H1 (cell line): ENCODE measurements around the gene CALML4. TPM values are rescaled to one million over a fixed set of nuclear protein-coding genes. Genes with fewer than 3 reads are reported as not detected.

Source experiments
- CTCF ChIA-PET: fragments of 300-600 bp; sonication (Branson Sonifier 250); formaldehyde crosslinking; loops from one replicate; lab custom pipeline; 2021; ENCODE audit not compliant: partially characterized antibody; lab: Charles Lee
- POLR2A ChIA-PET: fragments of 300-600 bp; sonication (Branson Sonifier 250); formaldehyde crosslinking; loops from one replicate; lab custom pipeline; 2021; ENCODE audit warnings: inconsistent platforms; ENCODE audit not compliant: partially characterized antibody; lab: Charles Lee
- DNase-seq, 2 experiments: peaks; one replicate each; pipeline versions ENCODE4 v3.0.0 to v3.0.0-alpha.2; 2010 to 2022; ENCODE audit warnings: low spot score in 2 of 2, low read depth in 1 of 2, mixed read lengths in 1 of 2
- FAIRE-seq: peaks from 2 replicates; lab custom pipeline; 2011; peaks lifted over from hg19 to GRCh38; lab: Jason Lieb, UNC
- H2AFZ ChIP-seq: 2 replicates; pipeline ENCODE4 v1.8.1; 2012; ENCODE audit warnings: low read length, inconsistent platforms
- H2AK5ac ChIP-seq: 2 replicates; pipeline ENCODE4 v1.6.1; 2013; ENCODE audit warnings: low read depth, low read length
- H2BK120ac ChIP-seq: replicated peaks from 2 replicates; pipeline ENCODE3; 2013; ENCODE audit warnings: low read depth, low read length, inconsistent platforms
- H2BK12ac ChIP-seq: 2 replicates; pipeline ENCODE4 v1.6.1; 2013; ENCODE audit warnings: low read depth, low read length
- H2BK15ac ChIP-seq: 2 replicates; pipeline ENCODE4 v1.6.1; 2013; ENCODE audit warnings: low read length
- H2BK20ac ChIP-seq: 2 replicates; pipeline ENCODE4 v1.6.1; 2013; ENCODE audit warnings: low read length
- H2BK5ac ChIP-seq: 2 replicates; pipeline ENCODE4 v1.6.1; 2013; ENCODE audit warnings: low read depth, low read length
- H3K14ac ChIP-seq: 2 replicates; pipeline ENCODE4 v1.6.1; 2013; ENCODE audit warnings: inconsistent platforms; ENCODE audit not compliant: insufficient read length
- H3K18ac ChIP-seq: 2 replicates; pipeline ENCODE4 v1.6.1; 2013; ENCODE audit warnings: low read length; ENCODE audit errors: extremely low read depth
- H3K23ac ChIP-seq: 2 replicates; pipeline ENCODE4 v1.6.1; 2013; ENCODE audit warnings: inconsistent platforms; ENCODE audit not compliant: insufficient read length
- H3K23me2 ChIP-seq: 2 replicates; pipeline ENCODE4 v1.6.1; 2013; ENCODE audit warnings: low read depth, low read length
- H3K27ac ChIP-seq: 2 replicates; pipeline ENCODE4 v1.6.1; 2011; ENCODE audit warnings: low read depth, low read length, inconsistent platforms
- H3K27me3 ChIP-seq, 4 experiments: replicated peaks in 1 of 4; 1 replicate in 1 of 4; 2 replicates in 3 of 4; pipeline versions ENCODE4 v1.6.1 to v1.8.1; 2011 to 2013; ENCODE audit warnings: low read length in 3 of 4, mild to moderate bottlenecking in 3 of 4, inconsistent platforms in 2 of 4, mixed read lengths in 2 of 4, moderate library complexity in 1 of 4; ENCODE audit not compliant: control insufficient read depth in 3 of 4, insufficient read depth in 3 of 4; ENCODE audit errors: extremely low read depth in 1 of 4
- H3K36me3 ChIP-seq, 4 experiments: 2 replicates each; pipeline versions ENCODE4 v1.6.1 to v1.8.1; 2011 to 2013; ENCODE audit warnings: mild to moderate bottlenecking in 4 of 4, low read length in 3 of 4, moderate library complexity in 2 of 4, control low read depth in 1 of 4, inconsistent platforms in 1 of 4; ENCODE audit not compliant: insufficient read depth in 4 of 4, control insufficient read depth in 2 of 4
- H3K4ac ChIP-seq: replicated peaks from 2 replicates; pipeline ENCODE3; 2013; ENCODE audit warnings: low read length, low read depth, mixed read lengths, inconsistent platforms; ENCODE audit not compliant: insufficient read length
- H3K4me1 ChIP-seq, 4 experiments: replicated peaks in 1 of 4; 1 replicate in 1 of 4; 2 replicates in 3 of 4; pipeline versions ENCODE4 v1.6.1 to v1.8.1; 2011 to 2013; ENCODE audit warnings: low read length in 3 of 4, inconsistent platforms in 2 of 4, mixed read lengths in 1 of 4; ENCODE audit not compliant: insufficient read depth in 4 of 4, control insufficient read depth in 3 of 4
- H3K4me2 ChIP-seq, 2 experiments: 2 replicates each; pipeline versions ENCODE4 v1.6.1 to v1.8.1; 2011 to 2013; ENCODE audit warnings: low read depth in 2 of 2, low read length in 2 of 2, control low read depth in 1 of 2, inconsistent platforms in 1 of 2, mild to moderate bottlenecking in 1 of 2; ENCODE audit not compliant: insufficient read depth in 1 of 2
- H3K4me3 ChIP-seq, 4 experiments: fragments of 200-600, 300-600 bp in 1 of 4; sonication (generic), shearing (Covaris generic), sonication (Bioruptor Twin) in 1 of 4; 2 replicates each; pipeline versions ENCODE4 v1.5.1 to v1.8.1; 2011 to 2016; ENCODE audit warnings: low read length in 4 of 4, low read depth in 3 of 4, control low read depth in 2 of 4, inconsistent platforms in 2 of 4, mild to moderate bottlenecking in 2 of 4, mixed read lengths in 1 of 4, moderate library complexity in 1 of 4; ENCODE audit not compliant: insufficient read depth in 2 of 4; ENCODE audit errors: extremely low read depth in 1 of 4
- H3K56ac ChIP-seq: replicated peaks from 2 replicates; pipeline ENCODE3; 2013; ENCODE audit warnings: low read depth, mild to moderate bottlenecking, mixed read lengths, low read length, inconsistent platforms; ENCODE audit not compliant: insufficient read length
- H3K79me1 ChIP-seq: 2 replicates; pipeline ENCODE4 v1.6.1; 2013; ENCODE audit warnings: low read depth, low read length, control low read depth
- H3K79me2 ChIP-seq, 2 experiments: 2 replicates each; pipeline versions ENCODE4 v1.6.1 to v1.8.1; 2012 to 2013; ENCODE audit warnings: low read length in 2 of 2, mild to moderate bottlenecking in 2 of 2, inconsistent platforms in 1 of 2; ENCODE audit not compliant: insufficient read depth in 2 of 2, control insufficient read depth in 1 of 2
- H3K9ac ChIP-seq, 4 experiments: replicated peaks in 1 of 4; 1 replicate in 1 of 4; 2 replicates in 3 of 4; pipeline versions ENCODE4 v1.6.1 to v1.8.1; 2011 to 2013; ENCODE audit warnings: low read depth in 3 of 4, low read length in 3 of 4, control low read depth in 2 of 4, mild to moderate bottlenecking in 2 of 4, moderate library complexity in 2 of 4, inconsistent platforms in 1 of 4; ENCODE audit errors: extremely low read depth in 1 of 4
- H3K9me3 ChIP-seq, 2 experiments: 2 replicates each; pipeline versions ENCODE4 v1.6.1 to v1.8.1; 2012 to 2013; ENCODE audit warnings: mild to moderate bottlenecking in 2 of 2, moderate library complexity in 2 of 2, control low read depth in 1 of 2, inconsistent platforms in 1 of 2, low read depth in 1 of 2, low read length in 1 of 2, mixed read lengths in 1 of 2; ENCODE audit not compliant: insufficient read depth in 2 of 2
- H4K20me1 ChIP-seq, 2 experiments: replicated peaks in 1 of 2; 2 replicates each; pipeline versions ENCODE3 to v1.8.1; 2011 to 2013; ENCODE audit warnings: inconsistent platforms in 2 of 2, low read length in 2 of 2, mild to moderate bottlenecking in 1 of 2; ENCODE audit not compliant: insufficient read depth in 2 of 2, control insufficient read depth in 1 of 2
- H4K5ac ChIP-seq: 2 replicates; pipeline ENCODE4 v1.6.1; 2013; ENCODE audit warnings: low read length, low read depth, mixed read lengths, inconsistent platforms; ENCODE audit not compliant: insufficient read length
- H4K8ac ChIP-seq: 2 replicates; pipeline ENCODE4 v1.8.0; 2013; ENCODE audit warnings: mild to moderate bottlenecking, moderate library complexity, low read length, inconsistent platforms; ENCODE audit not compliant: insufficient read depth; ENCODE audit errors: extremely low read depth
- H4K91ac ChIP-seq: replicated peaks from 2 replicates; pipeline ENCODE3; 2013; ENCODE audit warnings: low read length, mixed read lengths, inconsistent platforms; ENCODE audit not compliant: insufficient read length
- BRCA1 ChIP-seq: IDR thresholded peaks from 2 replicates; pipeline ENCODE4 v1.6.1; 2012; ENCODE audit warnings: low read depth, low read length, improper control_type of control experiment
- EZH2 ChIP-seq: fragments of 200-600 bp; sonication (generic); IDR thresholded peaks from 2 replicates; pipeline ENCODE4 v1.7.1; 2012; ENCODE audit warnings: low read depth, mild to moderate bottlenecking, moderate library complexity, low read length, inconsistent platforms; ENCODE audit not compliant: severe bottlenecking
- HDAC6 ChIP-seq: IDR thresholded peaks from one replicate; pipeline ENCODE4 v1.7.1; 2012; ENCODE audit warnings: low read depth, mild to moderate bottlenecking, inconsistent platforms, low read length, moderate library complexity
- JUND ChIP-seq: IDR thresholded peaks from 2 replicates; pipeline ENCODE4 v1.6.1; 2011; ENCODE audit warnings: mild to moderate bottlenecking, improper control_type of control experiment, low read length
- RXRA ChIP-seq: IDR thresholded peaks from 2 replicates; pipeline ENCODE4 v1.6.1; 2011; ENCODE audit warnings: low read depth, mild to moderate bottlenecking, low read length, moderate library complexity; ENCODE audit not compliant: insufficient read depth
- SIRT6 ChIP-seq: IDR thresholded peaks from one replicate; pipeline ENCODE4 v1.7.1; 2012; ENCODE audit warnings: low read length, inconsistent platforms
- TAF1 ChIP-seq: IDR thresholded peaks from 2 replicates; pipeline ENCODE4 v1.6.1; 2011; ENCODE audit warnings: mild to moderate bottlenecking, low read depth, low read length
- WGBS, 2 experiments: shearing (Covaris generic) in 1 of 2; methylation state at CpG; one replicate each; pipeline versions ENCODE4 v1.1.6 to v1.1.7; 2013 to 2015; ENCODE audit warnings: low lambda C conversion rate in 2 of 2, mixed read lengths in 2 of 2, inconsistent platforms in 1 of 2, low coverage in 1 of 2, missing lambda C conversion rate in 1 of 2; ENCODE audit not compliant: insufficient replicate concordance in 2 of 2, insufficient coverage in 1 of 2, insufficient read length in 1 of 2; ENCODE audit errors: extremely low coverage in 1 of 2, missing lambda C conversion rate in 1 of 2; 5-methylcytosine and 5-hydroxymethylcytosine counted together
- polyA plus RNA-seq, 7 experiments: library from polyadenylated mRNA; depleted of rRNA in 3 of 7; stranded (reverse) in 5 of 7; unstranded in 2 of 7; fragments of >200 nt in 5 of 7; fragments of 200-250 nt in 2 of 7; gene quantifications; 1 replicate in 5 of 7; 2 replicates in 1 of 7; 4 replicates in 1 of 7; pipeline versions ENCODE4 v1.2.1 to v1.2.3, GENCODE V29; 2011 to 2013; ENCODE audit warnings: missing spikeins in 2 of 7, mixed read lengths in 2 of 7
- total RNA-seq: library from RNA; stranded (reverse); fragmentation: NEBNext Ultra II Directional; extraction: Animal tissue kit (Norgen Biotek cat#: 25700); gene quantifications from 2 replicates; pipeline ENCODE4 v1.2.1, GENCODE V29; 2021

CALML4 gene
- total and polyA plus RNA-seq, 2 of the 8 experiments (the other 6 are each of a cell fraction or from before 2014, with no cell fraction given): 3.8 to 12.5 TPM

DNA sequence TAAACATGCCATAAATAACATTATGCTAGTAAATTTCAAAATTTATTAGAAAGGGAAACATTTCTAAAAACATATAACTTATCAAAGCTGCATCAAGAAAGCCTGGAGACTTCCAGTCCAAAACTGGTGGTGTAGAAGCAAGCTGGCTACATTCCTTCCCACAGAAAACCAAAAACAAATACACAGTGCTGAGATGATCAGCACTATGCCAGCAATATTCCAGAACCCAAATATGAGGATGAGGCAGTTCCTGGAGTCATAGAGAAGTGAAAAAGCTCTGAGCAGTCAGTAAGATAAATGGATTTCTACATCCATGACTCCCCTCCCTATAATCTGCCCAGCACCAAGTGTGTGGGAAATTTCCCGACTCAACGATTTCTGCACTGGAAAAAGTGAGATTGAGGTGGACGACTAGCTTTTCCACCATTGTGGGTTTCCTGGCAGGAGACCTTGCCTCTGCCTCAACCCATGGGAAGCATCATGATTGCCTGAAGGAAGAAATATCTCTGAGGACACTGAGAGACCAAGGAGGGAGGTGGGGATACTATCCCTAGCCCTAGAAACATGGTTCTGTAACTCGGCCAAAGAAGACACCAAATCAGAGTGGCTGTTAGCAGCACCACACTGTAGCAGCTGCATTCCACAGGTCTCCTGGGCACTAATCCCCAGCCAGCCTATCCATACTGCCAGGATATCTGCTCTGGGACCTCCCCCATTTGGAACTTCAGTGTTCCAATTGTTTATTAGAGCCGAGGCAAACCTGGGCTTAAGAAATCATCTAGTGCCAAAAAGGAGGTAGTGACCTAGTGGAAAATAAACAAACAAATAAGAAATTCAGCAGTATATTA lies 36.2 kb upstream of the CALML4 start:
- H3K4me2 ChIP-seq: no peak overlapping the region
- DNase-seq (peak in 1 of 2 experiments; percentile 32), FAIRE-seq (peak; percentile 68)
- no peak overlapping the region for H3K4me3 ChIP-seq
- no peak overlapping the region for H3K56ac ChIP-seq
- no peak overlapping the region; a peak in 1 of 7 replicates for H3K9ac ChIP-seq
- no peak overlapping the region for H2BK5ac ChIP-seq
- peaks cover 0 to 9% of the 10 kb centered on the region in 2 experiments; a peak in 1 of 4 replicates for H3K9me3 ChIP-seq
- no peak overlapping the region for H3K27ac ChIP-seq
- H4K91ac ChIP-seq: no peak overlapping the region
- no peak overlapping the region for H3K18ac ChIP-seq
- no peak overlapping the region for H2BK120ac ChIP-seq
- H3K79me1 ChIP-seq: no peaks in the 10 kb centered on the region
- no peaks in the 10 kb centered on the region for H3K27me3 ChIP-seq
- H2AK5ac ChIP-seq: no peak overlapping the region
- 90% methylated on average over 5 of the region's 5 CpGs; no CpG with 5 or more reads in 1 of the 2 experiments for whole genome bisulfite sequencing, 2 experiments
- H2BK20ac ChIP-seq: 0 out of 2 replicates have a peak overlapping the region, but pooled peaks have one; percentile 18
- H3K4me1 ChIP-seq: peaks cover 0 to 5% (median 0%) of the 10 kb centered on the region in 4 experiments; a peak in 1 of 7 replicates
- H2AFZ ChIP-seq: 0 out of 2 replicates have a peak overlapping the region, but pooled peaks have one; percentile 13
- peak overlapping the region; percentile 43 for H2BK12ac ChIP-seq
- no peak overlapping the region for H4K5ac ChIP-seq
- H3K14ac ChIP-seq: no peak overlapping the region
- H4K8ac ChIP-seq: no peak overlapping the region
- no peaks in the 10 kb centered on the region for H4K20me1 ChIP-seq
- no peaks in the 10 kb centered on the region for H3K79me2 ChIP-seq
- POLR2A ChIA-PET: interaction anchor here (0.6 to 3.1 kb wide), 6 partner anchors 8 to 1208 kb away, joined by 3 to 11 read pairs (median 3); partner anchors contain the start of genes CLN6 and FEM1B
- H3K4ac ChIP-seq: no peak overlapping the region
- no peaks in the 10 kb centered on the region for H3K36me3 ChIP-seq
- no peak overlapping the region for H3K23ac ChIP-seq
- H3K23me2 ChIP-seq: no peaks in the 10 kb centered on the region
- H2BK15ac ChIP-seq: no peak overlapping the region
- CTCF ChIA-PET: interaction anchor here (0.6 to 2.2 kb wide), 3 partner anchors 11 to 65 kb away, joined by 3 to 14 read pairs (median 9); no protein-coding TSS in a partner anchor
- TF ChIP-seq JUND (no peak), HDAC6 (no peak), TAF1 (no peak), EZH2 (no peak), BRCA1 (no peak), RXRA (no peak), SIRT6 (no peak)
